H1 (cell line): ENCODE results near the gene APBA3. TPM values are rescaled to one million over a fixed set of nuclear protein-coding genes. Genes with fewer than 3 reads are reported as not detected.

ENCODE experiments used
- CHD7 ChIP-seq: fragments of 300-600 bp; sonication (generic); IDR thresholded peaks from 2 replicates; pipeline ENCODE4 v1.7.1; 2012; ENCODE audit warnings: low read length, moderate library complexity, mild to moderate bottlenecking, inconsistent platforms; ENCODE audit not compliant: insufficient replicate concordance
- KDM1A ChIP-seq: fragments of 200-600, 300-600 bp; sonication (generic); IDR thresholded peaks from 2 replicates; pipeline ENCODE4 v1.7.1; 2016; ENCODE audit warnings: mild to moderate bottlenecking, low read length, borderline replicate concordance
- NRF1 ChIP-seq: IDR thresholded peaks from 2 replicates; pipeline ENCODE4 v1.6.1; 2011; ENCODE audit warnings: mild to moderate bottlenecking, low read depth, low read length, improper control_type of control experiment
- SAP30 ChIP-seq: fragments of 300-600 bp; sonication (generic); IDR thresholded peaks from 2 replicates; pipeline ENCODE4 v1.7.1; 2012; ENCODE audit warnings: low read length, moderate library complexity, mild to moderate bottlenecking, inconsistent platforms; ENCODE audit not compliant: insufficient read depth, insufficient replicate concordance
- SIRT6 ChIP-seq: IDR thresholded peaks from one replicate; pipeline ENCODE4 v1.7.1; 2012; ENCODE audit warnings: low read length, inconsistent platforms
- TBP ChIP-seq: IDR thresholded peaks from 2 replicates; pipeline ENCODE4 v1.6.1; 2011; ENCODE audit warnings: low read depth, low read length, improper control_type of control experiment
- polyA plus RNA-seq, 7 experiments: library from polyadenylated mRNA; depleted of rRNA in 3 of 7; stranded (reverse) in 5 of 7; unstranded in 2 of 7; fragments of >200 nt in 5 of 7; fragments of 200-250 nt in 2 of 7; gene quantifications; 1 replicate in 5 of 7; 2 replicates in 1 of 7; 4 replicates in 1 of 7; pipeline versions ENCODE4 v1.2.1 to v1.2.3, GENCODE V29; 2011 to 2013; ENCODE audit warnings: missing spikeins in 2 of 7, mixed read lengths in 2 of 7
- total RNA-seq: library from RNA; stranded (reverse); fragmentation: NEBNext Ultra II Directional; extraction: Animal tissue kit (Norgen Biotek cat#: 25700); gene quantifications from 2 replicates; pipeline ENCODE4 v1.2.1, GENCODE V29; 2021
- TF ChIP-seq, protein P1 (sequence below): IDR thresholded peaks from 2 replicates; pipeline ENCODE4 v1.6.1; 2012; ENCODE audit warnings: low read length, inconsistent platforms

The APBA3 gene
- total and polyA plus RNA-seq, 2 of the 8 experiments (the other 6 are each of a cell fraction or from before 2014, with no cell fraction given): 21.4 to 36.9 TPM

DNA sequence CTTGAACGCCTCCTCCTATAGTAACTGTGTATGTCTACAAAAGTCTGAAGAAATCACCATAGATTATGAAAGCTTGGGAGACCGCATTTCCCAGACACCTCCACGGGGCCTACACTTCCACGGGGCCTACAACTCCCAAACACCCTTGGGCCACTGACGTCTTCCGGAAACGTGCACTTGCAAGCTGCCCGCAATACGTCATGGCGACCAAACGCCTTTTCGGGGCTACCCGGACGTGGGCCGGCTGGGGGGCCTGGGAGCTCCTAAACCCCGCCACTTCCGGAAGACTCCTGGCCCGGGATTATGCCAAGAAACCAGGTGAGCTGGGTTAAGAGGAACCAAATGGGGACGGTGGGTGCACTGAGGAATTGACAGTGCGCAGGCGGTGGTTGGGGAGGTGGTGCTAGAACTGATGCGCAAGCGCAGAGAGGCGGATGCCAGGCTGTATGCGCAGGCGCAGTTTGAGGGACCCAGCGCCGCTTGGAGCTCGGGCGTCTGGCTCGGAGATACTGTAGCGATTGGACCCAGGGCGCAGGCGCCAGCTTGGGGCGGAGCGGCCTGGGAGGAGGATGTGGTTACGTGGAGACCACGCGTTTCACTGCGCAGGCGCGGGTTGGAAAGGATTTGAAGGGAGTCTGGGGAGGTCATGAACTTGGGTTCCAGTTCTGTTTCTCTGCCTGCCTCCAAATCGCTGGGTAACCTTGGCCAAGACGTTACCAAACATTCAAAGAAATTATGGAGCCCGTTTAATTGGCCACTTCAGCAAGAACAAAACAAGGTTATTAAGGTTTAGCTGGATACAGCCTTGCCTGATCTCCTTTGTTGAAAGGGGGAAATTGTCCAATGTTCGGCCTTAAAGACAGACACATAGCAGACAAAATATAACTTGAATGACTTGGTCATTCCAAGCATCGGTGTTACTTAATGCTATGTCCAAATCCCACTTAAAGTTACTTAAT is 1.3 kb upstream of the APBA3 start, which contains the start of gene MRPL54 (continued):
- TF ChIP-seq, protein P1, sequence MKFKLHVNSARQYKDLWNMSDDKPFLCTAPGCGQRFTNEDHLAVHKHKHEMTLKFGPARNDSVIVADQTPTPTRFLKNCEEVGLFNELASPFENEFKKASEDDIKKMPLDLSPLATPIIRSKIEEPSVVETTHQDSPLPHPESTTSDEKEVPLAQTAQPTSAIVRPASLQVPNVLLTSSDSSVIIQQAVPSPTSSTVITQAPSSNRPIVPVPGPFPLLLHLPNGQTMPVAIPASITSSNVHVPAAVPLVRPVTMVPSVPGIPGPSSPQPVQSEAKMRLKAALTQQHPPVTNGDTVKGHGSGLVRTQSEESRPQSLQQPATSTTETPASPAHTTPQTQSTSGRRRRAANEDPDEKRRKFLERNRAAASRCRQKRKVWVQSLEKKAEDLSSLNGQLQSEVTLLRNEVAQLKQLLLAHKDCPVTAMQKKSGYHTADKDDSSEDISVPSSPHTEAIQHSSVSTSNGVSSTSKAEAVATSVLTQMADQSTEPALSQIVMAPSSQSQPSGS: peak; percentile 86
- no peak for TF ChIP-seq CHD7
- peak; percentile 99 for TF ChIP-seq NRF1
- no peak for TF ChIP-seq SIRT6
- TF ChIP-seq KDM1A: peak; percentile 86; the same call in 1 of the 2 replicates
- TF ChIP-seq TBP: peak; percentile 79
- peak; percentile 91 for TF ChIP-seq SAP30
